HUES64 (cell line): ENCODE data around the gene PTH2R.
"Not testable (repeated sequence)": the region's sequence is repeated elsewhere in the genome, so short reads cannot be mapped to it uniquely, and the experiment has no call there.

Experiments
- H3K27ac ChIP-seq: 2 replicates; pipeline ENCODE4 v1.7.0; 2013; ENCODE audit warnings: low read depth, low read length, inconsistent platforms
- H3K27me3 ChIP-seq: 2 replicates; pipeline ENCODE4 v1.6.1; 2013; ENCODE audit warnings: mild to moderate bottlenecking, low read length; ENCODE audit not compliant: insufficient read depth
- H3K36me3 ChIP-seq: 2 replicates; pipeline ENCODE4 v1.6.1; 2013; ENCODE audit warnings: mild to moderate bottlenecking, low read length; ENCODE audit not compliant: insufficient read depth
- H3K4me1 ChIP-seq: 2 replicates; pipeline ENCODE4 v1.6.1; 2013; ENCODE audit warnings: mild to moderate bottlenecking, low read length, moderate library complexity; ENCODE audit not compliant: insufficient read depth
- H3K4me3 ChIP-seq: 2 replicates; pipeline ENCODE4 v1.5.1; 2013; ENCODE audit warnings: mild to moderate bottlenecking, low read length, moderate library complexity
- H3K9ac ChIP-seq: 2 replicates; pipeline ENCODE4 v1.6.1; 2013; ENCODE audit warnings: mild to moderate bottlenecking, low read depth, low read length
- H3K9me3 ChIP-seq: 2 replicates; pipeline ENCODE4 v1.6.1; 2013; ENCODE audit warnings: low read depth, low read length; ENCODE audit not compliant: insufficient read depth
- WGBS: fragments of 150-250, 120-280 bp; methylation state at CpG from one replicate; pipeline ENCODE4 v1.1.7; 2013; ENCODE audit warnings: missing lambda C conversion rate; 5-methylcytosine and 5-hydroxymethylcytosine counted together

The PTH2R gene

DNA sequence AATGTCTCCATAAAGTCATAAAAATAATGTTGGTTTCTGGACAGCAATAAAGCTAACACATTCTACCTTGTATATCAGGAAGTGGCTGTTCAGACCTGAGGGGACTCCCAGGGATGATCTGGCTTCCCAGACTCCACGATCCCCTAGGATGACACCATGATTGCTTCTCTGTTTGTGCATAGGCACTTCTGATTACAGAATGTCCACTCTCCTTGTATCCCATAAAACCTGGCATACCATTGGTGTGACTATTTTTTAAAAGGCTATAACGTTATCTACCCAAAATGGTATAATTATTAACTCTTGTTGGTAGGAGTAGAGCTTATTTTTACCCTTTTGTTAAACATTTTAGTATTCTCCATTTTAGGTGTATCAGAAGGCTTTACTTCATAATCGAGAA is 57.1 kb downstream of the PTH2R start:
- H3K4me3 ChIP-seq, result no peak overlapping the region
- 0 out of 2 replicates have a peak, but pooled peaks cover 4% of the 10 kb centered on the region for H3K4me1 ChIP-seq
- H3K9ac ChIP-seq, result no peak overlapping the region
- peaks cover 15% of the 10 kb centered on the region for H3K27me3 ChIP-seq
- H3K27ac ChIP-seq, result no peak overlapping the region
- 100% methylated on average over 1 of the region's 3 CpGs for WGBS
- H3K9me3 ChIP-seq, result no peaks in the 10 kb centered on the region
- no peaks in the 10 kb centered on the region for H3K36me3 ChIP-seq

DNA sequence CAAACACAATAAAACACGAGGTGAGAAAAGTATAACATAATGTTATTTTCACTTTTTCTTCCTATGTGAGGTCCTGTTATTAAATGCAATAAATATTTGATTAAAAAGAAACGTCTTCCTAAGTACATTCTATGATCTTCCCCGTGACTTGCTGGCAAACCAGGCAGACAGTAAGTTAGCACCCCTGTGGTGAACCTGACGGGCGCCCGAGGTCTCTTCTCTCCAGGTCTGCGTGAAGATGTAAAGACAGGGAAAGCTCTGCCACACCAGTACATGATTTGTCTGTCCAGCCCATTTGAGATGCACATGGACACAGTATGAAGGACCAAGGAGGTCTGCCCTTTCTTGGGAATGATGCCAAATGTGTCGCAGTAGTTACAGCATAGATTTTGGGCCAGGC is 57.6 kb downstream of the PTH2R start:
- Histone ChIP-seq H3K4me1 (0 out of 2 replicates have a peak, but pooled peaks cover 4% of the 10 kb centered on the region), H3K9ac (no peak overlapping the region), H3K27ac (no peak overlapping the region), H3K9me3 (no peaks in the 10 kb centered on the region), H3K36me3 (no peaks in the 10 kb centered on the region), H3K27me3 (peaks cover 18% of the 10 kb centered on the region), H3K4me3 (no peak overlapping the region)
- WGBS, result 70% methylated on average over 7 of the region's 8 CpGs

DNA sequence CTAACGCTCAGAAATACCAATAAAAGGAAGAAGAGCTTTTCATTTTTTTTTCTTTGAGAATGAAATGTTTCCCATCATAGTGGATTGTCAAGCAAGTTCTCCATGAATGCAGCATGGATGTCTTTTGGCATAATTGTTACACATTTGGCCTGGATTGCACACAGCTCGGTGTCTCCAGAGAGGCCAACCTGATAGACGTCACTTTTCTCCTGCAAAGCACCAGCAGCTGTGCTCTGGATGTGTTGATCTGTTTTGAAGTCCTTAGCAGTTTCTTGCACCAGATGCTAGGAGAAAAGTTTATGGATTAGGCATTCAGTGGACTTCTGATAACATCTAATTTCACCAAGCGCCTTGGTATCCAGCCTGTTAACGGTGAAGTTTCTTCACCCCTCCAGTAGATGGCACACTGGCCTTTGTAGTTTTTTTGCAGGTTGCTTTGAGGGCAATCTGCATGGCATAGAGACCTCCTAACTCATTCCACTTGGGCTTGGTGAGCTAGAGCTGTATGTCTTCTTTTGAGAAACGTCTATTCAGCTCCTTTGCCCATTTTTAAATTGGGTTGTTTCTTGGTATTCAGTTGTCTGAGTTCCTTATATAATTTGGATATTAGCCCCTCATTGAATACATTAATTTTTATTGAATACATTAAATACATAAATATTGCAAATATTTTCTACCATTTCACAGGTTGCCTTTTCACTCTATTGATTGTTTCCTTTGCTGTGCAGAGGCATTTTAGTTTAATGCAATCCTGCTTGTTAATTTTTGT is 59.7 kb downstream of the PTH2R start:
- Histone ChIP-seq H3K9me3 (0 out of 2 replicates have a peak, but pooled peaks cover 5% of the 10 kb centered on the region), H3K27me3 (peaks cover 18% of the 10 kb centered on the region), H3K4me1 (0 out of 2 replicates have a peak, but pooled peaks cover 4% of the 10 kb centered on the region), H3K36me3 (no peaks in the 10 kb centered on the region), H3K4me3 (no peak overlapping the region), H3K9ac (no peak overlapping the region), H3K27ac (no peak overlapping the region)
- 55% methylated on average over 6 of the region's 6 CpGs for WGBS

DNA sequence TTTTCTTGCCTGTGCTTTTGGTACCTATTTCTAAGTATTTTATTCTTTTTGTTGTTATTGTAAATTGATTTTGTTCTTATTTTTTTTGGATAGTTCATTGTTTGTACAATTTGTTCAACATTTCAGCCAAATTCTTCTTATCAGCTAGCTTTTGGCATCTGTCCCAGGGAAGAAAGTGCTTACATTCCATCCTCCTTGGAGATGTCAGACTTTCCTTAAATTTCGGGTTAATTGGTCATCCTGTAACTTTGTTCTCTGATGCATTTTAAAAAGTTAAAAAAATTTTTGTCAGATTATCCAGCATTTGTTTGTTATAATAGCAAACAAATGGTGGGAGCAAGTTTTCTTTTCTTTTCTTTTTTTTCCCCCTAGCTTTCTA is 60.3 kb downstream of the PTH2R start:
- WGBS, result 83% methylated on average over 1 of the region's 1 CpG
- Histone ChIP-seq H3K36me3 (no peaks in the 10 kb centered on the region), H3K9me3 (0 out of 2 replicates have a peak, but pooled peaks cover 6% of the 10 kb centered on the region), H3K4me3 (no peak overlapping the region), H3K4me1 (0 out of 2 replicates have a peak, but pooled peaks cover 4% of the 10 kb centered on the region), H3K27me3 (peaks cover 18% of the 10 kb centered on the region), H3K9ac (no peak overlapping the region), H3K27ac (no peak overlapping the region)

DNA sequence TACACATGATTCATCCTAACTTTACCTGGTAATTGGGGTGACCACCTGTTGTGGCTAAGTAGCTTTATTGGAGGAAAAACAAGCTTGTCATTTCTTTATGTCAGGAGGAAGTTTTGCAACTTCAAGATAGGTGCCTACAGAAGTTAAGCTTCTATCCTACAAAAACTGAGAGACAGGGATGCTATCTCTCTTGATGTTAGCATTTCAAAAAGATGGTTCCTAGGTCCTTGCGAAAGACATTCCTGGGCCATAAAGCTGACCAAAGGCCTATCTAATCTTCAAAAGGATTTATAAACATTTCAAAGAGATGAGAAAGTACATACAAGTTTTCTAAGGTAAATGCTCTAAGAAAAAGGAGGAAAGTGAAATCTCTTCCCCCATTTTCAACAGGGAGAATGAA is 61.0 kb downstream of the PTH2R start:
- Histone ChIP-seq H3K9ac (no peak overlapping the region), H3K9me3 (0 out of 2 replicates have a peak, but pooled peaks cover 13% of the 10 kb centered on the region), H3K27me3 (peaks cover 18% of the 10 kb centered on the region), H3K27ac (no peak overlapping the region), H3K36me3 (no peaks in the 10 kb centered on the region), H3K4me3 (no peak overlapping the region), H3K4me1 (0 out of 2 replicates have a peak, but pooled peaks cover 4% of the 10 kb centered on the region)
- 14% methylated on average over 1 of the region's 1 CpG for WGBS

DNA sequence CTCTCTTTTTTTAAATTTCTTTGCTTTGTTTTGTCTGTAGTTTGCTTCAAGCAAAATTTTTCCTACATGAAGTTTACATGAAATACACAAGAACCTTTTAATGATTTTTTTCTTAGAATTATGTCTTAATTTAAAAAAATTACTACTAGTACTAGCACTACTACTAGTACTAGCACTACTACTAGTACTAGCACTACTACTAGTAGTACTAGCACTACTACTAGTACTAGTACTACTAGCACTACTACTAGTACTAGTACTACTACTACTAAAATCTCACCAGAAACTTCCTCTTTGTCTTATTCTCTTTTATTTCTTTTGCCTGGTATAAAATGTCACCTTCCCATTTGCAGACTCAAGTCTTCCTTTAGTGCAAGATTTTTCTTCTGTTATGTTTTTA is 71.1 kb downstream of the PTH2R start:
- no peak overlapping the region for H3K4me3 ChIP-seq
- H3K36me3 ChIP-seq, result no peaks in the 10 kb centered on the region
- H3K27ac ChIP-seq, result no peak overlapping the region
- peaks cover 9% of the 10 kb centered on the region; the same call in 1 of the 2 replicates for H3K9me3 ChIP-seq
- H3K9ac ChIP-seq, result no peak overlapping the region
- no peaks in the 10 kb centered on the region for H3K4me1 ChIP-seq
- H3K27me3 ChIP-seq, result no peaks in the 10 kb centered on the region

DNA sequence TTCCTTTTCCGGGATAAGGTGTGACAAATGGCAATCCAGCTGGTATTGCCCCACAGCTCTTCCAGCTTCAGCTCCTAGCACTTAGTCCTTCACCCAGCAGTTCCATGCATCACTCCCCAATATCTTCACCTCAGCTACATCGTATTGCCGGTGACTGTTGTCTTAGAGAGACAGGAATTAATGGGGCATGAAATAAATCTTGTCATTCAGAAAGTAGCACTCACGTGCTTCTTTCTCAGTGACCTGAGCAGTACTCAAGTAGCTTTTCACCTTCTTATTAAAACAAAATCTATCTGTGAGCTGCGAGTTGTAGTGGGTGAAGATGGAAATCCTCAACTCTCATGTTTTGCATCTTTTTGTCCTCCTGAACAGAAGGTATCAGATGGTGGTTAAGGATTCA is 72.8 kb downstream of the PTH2R start:
- WGBS, result 96% methylated on average over 4 of the region's 5 CpGs
- Histone ChIP-seq H3K27ac (no peak overlapping the region), H3K4me1 (no peaks in the 10 kb centered on the region), H3K9me3 (peaks cover 15% of the 10 kb centered on the region; the same call in 1 of the 2 replicates), H3K9ac (no peak overlapping the region), H3K4me3 (no peak overlapping the region), H3K27me3 (no peaks in the 10 kb centered on the region), H3K36me3 (no peaks in the 10 kb centered on the region)

DNA sequence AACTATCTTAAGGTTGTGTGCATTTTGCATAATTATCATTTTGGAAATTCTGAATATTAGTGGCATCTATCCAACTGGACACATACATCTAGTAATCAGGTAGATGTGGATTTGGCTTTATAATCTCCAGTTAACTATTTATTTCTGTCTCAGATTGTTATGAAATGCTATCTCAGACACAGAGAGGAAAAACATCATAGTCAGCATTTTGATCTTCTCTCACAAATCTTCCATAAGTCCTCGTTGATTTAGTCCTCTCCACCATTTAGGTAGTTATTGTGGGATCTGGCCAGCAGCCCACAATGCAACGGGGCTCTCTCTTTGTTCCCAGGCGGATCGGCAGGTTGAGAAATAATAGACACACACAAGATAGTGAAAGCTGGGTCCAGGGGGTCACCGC is 75.4 kb downstream of the PTH2R start:
- not testable (repeated sequence) for H3K4me1 ChIP-seq, H3K9ac ChIP-seq, H3K4me3 ChIP-seq, H3K27ac ChIP-seq, H3K27me3 ChIP-seq, H3K36me3 ChIP-seq
- WGBS, result 90% methylated on average over 3 of the region's 5 CpGs
- H3K9me3 ChIP-seq, result peaks cover 15% of the 10 kb centered on the region; the same call in 1 of the 2 replicates

DNA sequence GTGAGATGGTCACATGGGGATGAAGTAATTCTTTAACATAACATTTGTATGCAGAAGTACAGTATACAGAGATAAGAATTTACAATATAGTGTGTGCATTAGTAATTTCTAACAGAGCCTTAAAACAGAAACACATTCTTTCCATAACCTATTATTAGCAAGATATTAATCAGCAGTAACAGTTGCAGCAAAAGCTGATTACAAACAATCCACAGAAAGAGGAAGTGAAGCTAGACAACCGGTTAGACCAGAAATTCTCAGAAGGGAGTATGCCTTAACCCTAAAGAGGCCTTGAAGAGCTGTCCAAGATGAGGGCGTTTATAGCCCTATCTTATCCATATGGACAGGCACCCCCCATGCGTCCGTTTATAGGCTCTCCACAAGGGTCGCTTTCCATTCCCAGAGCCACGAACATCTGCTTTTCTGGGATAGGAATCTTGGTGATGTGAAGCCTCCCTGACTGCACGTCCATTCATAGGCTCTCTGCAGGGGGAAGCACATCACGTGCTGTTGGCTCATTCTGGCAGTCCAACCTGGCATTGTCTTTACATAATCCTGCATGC is 75.9 kb downstream of the PTH2R start:
- H3K9ac ChIP-seq, H3K27me3 ChIP-seq, H3K27ac ChIP-seq, H3K4me1 ChIP-seq, H3K4me3 ChIP-seq, H3K36me3 ChIP-seq: not testable (repeated sequence)
- H3K9me3 ChIP-seq, result peaks cover 15% of the 10 kb centered on the region; the same call in 1 of the 2 replicates
- WGBS, result 98% methylated on average over 7 of the region's 8 CpGs

DNA sequence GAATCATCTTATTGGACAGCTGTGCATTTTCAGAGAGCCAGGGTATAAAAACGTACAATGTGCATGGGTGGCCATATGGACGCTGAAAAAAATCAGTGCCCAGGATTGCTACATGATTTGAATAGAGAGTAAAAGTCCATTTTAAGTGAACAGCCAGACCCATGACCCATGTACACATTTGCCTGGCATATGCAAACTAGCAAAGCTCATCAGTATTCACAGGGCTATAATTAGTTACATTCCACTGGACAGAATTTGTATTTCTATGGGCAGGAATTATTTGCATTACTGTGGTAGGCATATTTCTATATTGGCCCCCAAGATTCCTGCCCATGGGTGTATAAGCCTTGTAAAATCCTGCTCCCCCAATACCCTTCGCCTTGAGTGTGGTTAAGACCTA is 78.8 kb downstream of the PTH2R start:
- H3K9ac ChIP-seq, result no peak overlapping the region
- H3K4me1 ChIP-seq, result no peaks in the 10 kb centered on the region
- H3K4me3 ChIP-seq, result no peak overlapping the region
- H3K36me3 ChIP-seq, result no peaks in the 10 kb centered on the region
- no peaks in the 10 kb centered on the region for H3K27me3 ChIP-seq
- H3K9me3 ChIP-seq, result peaks cover 15% of the 10 kb centered on the region; the same call in 1 of the 2 replicates
- no peak overlapping the region for H3K27ac ChIP-seq
- 93% methylated on average over 3 of the region's 3 CpGs for WGBS

DNA sequence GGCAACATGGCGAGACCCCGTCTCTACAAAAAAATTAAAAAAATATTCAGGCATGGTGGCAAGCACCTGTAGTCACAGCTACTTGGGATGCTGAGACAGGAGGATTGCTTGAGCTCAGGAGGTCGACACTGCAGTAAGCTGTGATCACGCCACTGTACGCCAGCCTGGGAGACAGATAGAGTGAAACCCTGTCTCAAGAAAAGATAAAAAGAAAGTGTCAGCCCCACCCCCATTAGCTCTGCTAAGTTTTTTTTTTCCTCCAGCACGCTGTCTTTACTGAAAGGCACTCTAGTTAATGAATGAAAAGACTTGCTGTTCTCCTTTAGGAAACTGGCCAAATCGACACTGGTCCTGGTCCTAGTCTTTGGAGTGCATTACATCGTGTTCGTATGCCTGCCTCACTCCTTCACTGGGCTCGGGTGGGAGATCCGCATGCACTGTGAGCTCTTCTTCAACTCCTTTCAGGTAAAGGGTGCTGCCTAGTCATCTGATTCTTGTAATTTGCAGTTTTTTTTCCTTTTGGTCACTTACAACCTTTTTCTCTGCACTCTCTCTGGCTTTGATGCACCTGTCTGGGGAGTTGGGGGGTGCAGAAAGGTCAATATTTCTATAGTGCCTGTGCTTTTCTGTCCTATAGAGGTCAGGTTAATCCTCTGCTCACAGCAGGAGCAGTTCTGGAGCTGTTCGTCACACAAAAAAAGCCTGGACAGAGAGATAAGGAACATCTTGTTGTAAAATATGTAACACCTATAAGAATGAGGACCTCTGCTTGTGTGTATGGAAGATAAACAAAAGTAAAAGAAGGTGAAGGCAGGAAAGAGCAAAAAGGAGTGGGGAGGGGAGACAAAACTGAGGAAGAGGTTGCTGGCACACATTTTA is 82.3 kb downstream of the PTH2R start:
- Histone ChIP-seq H3K9ac (no peak overlapping the region), H3K36me3 (no peaks in the 10 kb centered on the region), H3K27ac (no peak overlapping the region), H3K9me3 (no peaks in the 10 kb centered on the region), H3K4me1 (no peaks in the 10 kb centered on the region), H3K4me3 (no peak overlapping the region), H3K27me3 (no peaks in the 10 kb centered on the region)
- 80% methylated on average over 12 of the region's 12 CpGs for WGBS
